ENCODE measurements around the gene EYA2. TPM values are rescaled to one million over a fixed set of nuclear protein-coding genes. Genes with fewer than 3 reads are reported as not detected.

The EYA2 gene
- total RNA-seq, 1 donor from 2014 or later: 15.4 TPM

- no peaks in the 10 kb centered on the region for H3K36me3 ChIP-seq
- H3K4me3 ChIP-seq: no peak overlapping the region
- DNase-seq (ENCODE audit: low spot score in 2 of 2): no peak
- H3K27ac ChIP-seq: no peak overlapping the region
- H3K27me3 ChIP-seq: no peaks in the 10 kb centered on the region
- H3K9me3 ChIP-seq: no peaks in the 10 kb centered on the region
- TF ChIP-seq, protein P1, sequence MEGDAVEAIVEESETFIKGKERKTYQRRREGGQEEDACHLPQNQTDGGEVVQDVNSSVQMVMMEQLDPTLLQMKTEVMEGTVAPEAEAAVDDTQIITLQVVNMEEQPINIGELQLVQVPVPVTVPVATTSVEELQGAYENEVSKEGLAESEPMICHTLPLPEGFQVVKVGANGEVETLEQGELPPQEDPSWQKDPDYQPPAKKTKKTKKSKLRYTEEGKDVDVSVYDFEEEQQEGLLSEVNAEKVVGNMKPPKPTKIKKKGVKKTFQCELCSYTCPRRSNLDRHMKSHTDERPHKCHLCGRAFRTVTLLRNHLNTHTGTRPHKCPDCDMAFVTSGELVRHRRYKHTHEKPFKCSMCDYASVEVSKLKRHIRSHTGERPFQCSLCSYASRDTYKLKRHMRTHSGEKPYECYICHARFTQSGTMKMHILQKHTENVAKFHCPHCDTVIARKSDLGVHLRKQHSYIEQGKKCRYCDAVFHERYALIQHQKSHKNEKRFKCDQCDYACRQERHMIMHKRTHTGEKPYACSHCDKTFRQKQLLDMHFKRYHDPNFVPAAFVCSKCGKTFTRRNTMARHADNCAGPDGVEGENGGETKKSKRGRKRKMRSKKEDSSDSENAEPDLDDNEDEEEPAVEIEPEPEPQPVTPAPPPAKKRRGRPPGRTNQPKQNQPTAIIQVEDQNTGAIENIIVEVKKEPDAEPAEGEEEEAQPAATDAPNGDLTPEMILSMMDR (IDR thresholded peaks at IDR 0.05): no peak
- no peaks in the 10 kb centered on the region for H3K4me1 ChIP-seq
- intact Hi-C loops (cut with DNase I): loop anchor here (5.0 to 10.0 kb wide), 2 partner anchors 49 to 136 kb away; no protein-coding TSS in a partner anchor
Observed at GRCh38 chr20:46898423-46898822, 3.8 kb downstream of the EYA2 start.

- TF ChIP-seq, protein P1 (IDR thresholded peaks at IDR 0.05): no peak
- Histone ChIP-seq H3K9me3 (no peaks in the 10 kb centered on the region), H3K4me1 (no peaks in the 10 kb centered on the region), H3K36me3 (no peaks in the 10 kb centered on the region), H3K27ac (no peak overlapping the region), H3K4me3 (no peak overlapping the region), H3K27me3 (no peaks in the 10 kb centered on the region)
- intact Hi-C loops (cut with DNase I): loop anchor here (5.0 to 10.0 kb wide), 3 partner anchors 48 to 225 kb away; no protein-coding TSS in a partner anchor
- no peak for DNase-seq (ENCODE audit: low spot score in 2 of 2)
Observed at GRCh38 chr20:46899621-46900020, 5.0 kb downstream of the EYA2 start.

DNA sequence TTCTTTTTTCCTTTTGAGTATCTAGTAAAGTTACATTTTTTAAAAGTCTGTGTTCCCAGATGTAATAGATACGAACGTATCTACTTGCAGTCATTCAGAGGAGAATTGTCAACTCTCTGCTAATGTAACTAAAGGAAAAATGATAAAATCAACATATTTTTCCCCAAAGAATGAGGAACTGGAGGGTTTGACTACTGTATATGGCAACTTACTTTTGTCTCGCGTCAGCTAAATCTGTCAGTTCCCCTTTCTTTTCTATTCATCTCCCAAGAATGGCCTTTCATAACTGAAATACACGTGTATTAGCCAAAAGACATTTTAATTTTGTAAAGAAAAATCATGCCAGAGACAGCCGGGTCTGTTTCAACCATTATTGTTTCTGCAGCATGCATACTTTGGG lies 5.4 kb downstream of the EYA2 start:
- intact Hi-C loops (cut with DNase I): loop anchor here (10.0 kb wide), 1 partner anchor 225 kb away; no protein-coding TSS in a partner anchor
- TF ChIP-seq, protein P1 (IDR thresholded peaks at IDR 0.05): no peak
- no peaks in the 10 kb centered on the region for H3K36me3 ChIP-seq
- H3K4me1 ChIP-seq: peaks cover 0 to 5% of the 10 kb centered on the region in 2 donors
- no peaks in the 10 kb centered on the region for H3K27me3 ChIP-seq
- H3K27ac ChIP-seq: no peak overlapping the region
- H3K4me3 ChIP-seq: no peak overlapping the region
- H3K9me3 ChIP-seq: no peaks in the 10 kb centered on the region
- no peak for DNase-seq (ENCODE audit: low spot score in 2 of 2)

DNA sequence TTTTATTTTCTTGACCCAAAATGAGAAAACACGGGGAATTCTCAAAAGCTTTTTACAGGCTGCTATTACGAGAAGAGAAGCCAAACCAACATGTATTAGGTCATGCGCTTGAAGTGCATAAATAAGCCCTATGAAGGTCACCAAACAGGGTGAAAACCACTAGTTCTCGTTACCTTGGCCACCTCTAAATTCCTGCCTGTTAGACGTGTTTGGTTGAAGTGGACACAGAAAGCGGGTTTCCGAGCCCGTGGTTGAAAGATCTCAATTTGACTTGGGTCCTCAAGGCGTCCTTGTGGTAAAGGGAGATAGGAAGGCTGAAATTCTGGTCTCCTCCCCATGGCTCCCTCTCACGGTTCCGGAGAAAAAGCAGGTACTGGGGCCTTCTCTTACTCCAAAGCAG lies 6.2 kb downstream of the EYA2 start:
- Histone ChIP-seq H3K4me1 (peaks cover 0 to 6% of the 10 kb centered on the region in 2 donors), H3K9me3 (no peaks in the 10 kb centered on the region), H3K4me3 (no peak overlapping the region), H3K36me3 (no peaks in the 10 kb centered on the region), H3K27me3 (no peaks in the 10 kb centered on the region), H3K27ac (no peak overlapping the region)
- intact Hi-C loops (cut with DNase I): loop anchor here (10.0 kb wide), 1 partner anchor 224 kb away; no protein-coding TSS in a partner anchor
- TF ChIP-seq, protein P1 (IDR thresholded peaks at IDR 0.05): no peak
- no peak for DNase-seq (ENCODE audit: low spot score in 2 of 2)

DNA sequence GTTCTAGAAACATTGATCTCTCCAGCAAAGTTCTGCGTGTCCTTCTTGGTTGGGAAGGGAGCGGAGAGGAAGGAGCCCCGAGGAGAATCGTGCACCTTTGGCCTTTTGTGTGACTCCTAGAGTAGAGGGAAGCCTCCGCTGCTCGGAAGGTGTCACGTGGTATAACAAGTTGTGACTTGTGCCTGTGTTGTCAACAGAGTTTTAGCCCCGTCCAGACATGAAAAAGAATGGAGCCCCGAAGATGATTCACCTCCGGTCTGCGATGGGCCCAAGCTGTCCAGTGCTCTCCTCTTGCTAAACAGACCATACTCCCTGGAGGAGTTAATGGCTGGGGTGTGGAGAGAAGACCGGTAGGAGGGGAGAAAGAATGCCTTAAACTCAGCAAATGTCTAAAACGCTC lies 7.0 kb downstream of the EYA2 start:
- Histone ChIP-seq H3K36me3 (no peaks in the 10 kb centered on the region), H3K4me1 (peaks cover 0 to 6% of the 10 kb centered on the region in 2 donors), H3K4me3 (no peak overlapping the region), H3K9me3 (no peaks in the 10 kb centered on the region), H3K27me3 (no peaks in the 10 kb centered on the region), H3K27ac (no peak overlapping the region)
- intact Hi-C loops (cut with DNase I): loop anchor here (10.0 kb wide), 1 partner anchor 223 kb away; no protein-coding TSS in a partner anchor
- no peak for DNase-seq (ENCODE audit: low spot score in 2 of 2)
- TF ChIP-seq, protein P1 (IDR thresholded peaks at IDR 0.05): no peak

DNA sequence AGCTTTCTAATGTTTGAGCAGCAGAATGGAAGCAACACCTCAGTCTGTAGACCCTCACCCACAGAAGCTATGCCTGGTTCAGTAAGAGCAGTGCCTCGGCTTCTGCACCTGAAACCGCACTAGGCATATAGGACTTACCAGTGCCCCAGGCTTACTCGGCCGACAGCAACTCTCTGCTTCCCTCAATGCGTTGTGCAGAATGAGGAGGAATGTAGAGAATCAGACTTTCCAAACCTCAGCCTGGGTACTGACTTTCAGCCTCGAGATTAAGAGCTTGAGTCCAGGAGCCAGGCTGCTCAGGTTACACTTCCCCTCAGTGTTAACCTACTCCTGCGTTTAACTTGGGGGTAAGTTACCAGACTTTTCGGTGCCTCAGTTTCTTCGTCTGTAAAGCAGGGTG lies 8.6 kb downstream of the EYA2 start:
- Histone ChIP-seq H3K4me1 (peaks cover 0 to 6% of the 10 kb centered on the region in 2 donors), H3K4me3 (no peak overlapping the region), H3K27me3 (no peaks in the 10 kb centered on the region), H3K27ac (no peak overlapping the region), H3K9me3 (no peaks in the 10 kb centered on the region), H3K36me3 (no peaks in the 10 kb centered on the region)
- TF ChIP-seq, protein P1 (IDR thresholded peaks at IDR 0.05): no peak
- no peak for DNase-seq (ENCODE audit: low spot score in 2 of 2)
- intact Hi-C loops (cut with DNase I): loop anchor here (10.0 kb wide), 1 partner anchor 222 kb away; no protein-coding TSS in a partner anchor
